DMS114 treated with DMSO at 0.1 percent for 48 hours (cell line): Measurements from ENCODE around the gene MED29.

Experiments used
- DNase-seq: peaks from one replicate; lab custom pipeline; 2025; ENCODE audit not compliant: unreplicated experiment; lab: John Stamatoyannopoulos, UW

Gene MED29

DNA sequence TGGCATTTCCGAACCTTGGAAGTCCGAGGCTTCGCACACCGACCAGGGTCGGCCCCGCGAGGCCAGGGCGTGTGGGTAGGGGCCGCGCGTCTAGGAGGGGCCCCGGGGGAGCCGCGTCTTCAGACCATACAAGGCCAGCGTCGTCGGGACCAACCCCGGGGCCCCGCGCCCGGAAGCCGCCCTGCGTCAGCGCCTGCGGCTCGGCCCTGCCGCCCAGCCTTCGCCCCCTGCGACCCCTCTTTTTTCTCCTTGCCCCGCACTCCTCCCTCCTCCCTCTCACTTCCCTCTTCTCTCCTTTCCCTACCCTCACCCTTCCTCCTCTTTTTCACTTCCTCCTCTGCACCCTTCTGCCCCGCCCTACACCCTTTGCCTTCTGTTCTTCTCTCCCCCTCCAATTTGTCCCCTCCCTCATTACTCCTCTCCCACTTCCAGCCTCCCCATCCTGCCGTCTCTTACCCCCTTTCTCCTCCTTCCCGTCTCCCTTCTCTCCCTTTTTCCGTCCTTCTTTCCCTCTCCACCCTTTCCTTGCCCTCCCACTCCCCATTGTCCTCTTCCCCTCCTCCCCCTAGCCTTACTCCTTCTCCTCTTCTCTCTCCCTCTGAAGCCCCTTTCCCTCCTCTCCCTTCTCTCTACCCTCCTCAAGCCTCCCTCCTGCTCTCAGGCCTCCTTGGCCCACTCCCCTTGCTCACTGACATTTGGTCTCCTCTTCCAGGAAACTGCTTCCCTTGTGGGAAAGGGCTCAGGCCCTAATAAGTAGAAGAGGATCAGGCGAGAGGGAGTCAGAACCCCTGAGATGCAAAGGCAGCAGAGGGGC, 19.0 kb downstream of the MED29 start:
- DNase-seq = no peak

DNA sequence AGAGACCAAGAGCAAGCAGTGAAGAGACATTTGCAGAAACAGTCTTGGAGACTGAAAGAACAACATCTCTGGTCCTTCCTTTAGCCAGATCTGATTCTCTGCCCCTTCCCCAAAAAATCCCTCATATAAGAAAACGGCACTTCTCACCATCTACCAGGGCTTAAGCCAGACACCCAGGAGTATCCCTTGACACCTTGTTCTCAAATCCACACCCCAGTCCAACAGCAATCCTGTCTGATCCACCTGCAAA, 19.6 kb downstream of the MED29 start:
- no peak for DNase-seq

DNA sequence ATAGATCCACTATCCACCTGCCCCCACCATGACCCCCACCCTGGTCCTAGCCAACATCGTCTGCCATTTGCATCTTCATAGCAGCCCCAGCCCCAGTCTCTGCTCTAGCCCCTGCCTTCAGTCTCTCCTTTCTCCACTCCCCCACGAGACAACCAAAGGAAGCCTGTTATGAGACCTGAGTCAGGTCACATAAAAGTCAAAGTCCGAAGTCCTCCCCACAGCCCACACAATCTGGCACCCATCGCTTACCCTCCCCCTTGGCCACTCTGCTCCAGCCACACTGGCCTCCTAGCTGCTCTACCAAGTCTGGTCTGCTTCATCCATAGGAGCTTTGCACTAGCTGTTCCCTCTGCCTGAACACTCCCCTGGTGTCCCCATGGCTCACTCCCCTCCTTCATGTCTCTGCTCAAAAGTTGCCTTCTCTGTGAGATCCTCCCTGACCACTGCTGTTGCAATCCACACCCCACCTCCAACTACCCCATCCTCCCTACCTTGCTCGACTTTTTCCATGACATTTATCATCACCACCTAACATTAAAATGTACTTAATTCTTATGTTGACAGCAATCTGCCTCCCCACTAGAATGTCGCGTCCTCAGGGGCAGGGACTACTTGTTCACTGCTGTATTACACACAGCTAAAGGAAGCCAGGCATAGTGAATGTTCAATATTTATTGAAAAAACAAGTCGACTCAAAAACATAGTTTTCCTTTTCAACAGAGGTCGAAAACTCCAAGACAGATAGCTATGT, 20.1 kb downstream of the MED29 start:
- no peak for DNase-seq

DNA sequence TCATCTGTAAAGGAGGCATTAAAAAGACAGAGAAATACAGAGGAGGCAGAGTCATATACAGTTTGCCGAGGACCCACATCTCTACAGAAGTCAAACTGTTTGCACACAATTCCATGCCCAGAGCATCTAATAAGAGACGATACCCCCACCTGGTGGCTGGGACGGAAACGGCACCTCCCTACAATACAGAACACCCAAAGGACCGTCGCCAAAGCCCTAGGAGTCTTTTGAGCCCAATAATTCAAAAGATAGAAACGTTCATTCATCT, 20.6 kb downstream of the MED29 start:
- peak; percentile 94 for DNase-seq

DNA sequence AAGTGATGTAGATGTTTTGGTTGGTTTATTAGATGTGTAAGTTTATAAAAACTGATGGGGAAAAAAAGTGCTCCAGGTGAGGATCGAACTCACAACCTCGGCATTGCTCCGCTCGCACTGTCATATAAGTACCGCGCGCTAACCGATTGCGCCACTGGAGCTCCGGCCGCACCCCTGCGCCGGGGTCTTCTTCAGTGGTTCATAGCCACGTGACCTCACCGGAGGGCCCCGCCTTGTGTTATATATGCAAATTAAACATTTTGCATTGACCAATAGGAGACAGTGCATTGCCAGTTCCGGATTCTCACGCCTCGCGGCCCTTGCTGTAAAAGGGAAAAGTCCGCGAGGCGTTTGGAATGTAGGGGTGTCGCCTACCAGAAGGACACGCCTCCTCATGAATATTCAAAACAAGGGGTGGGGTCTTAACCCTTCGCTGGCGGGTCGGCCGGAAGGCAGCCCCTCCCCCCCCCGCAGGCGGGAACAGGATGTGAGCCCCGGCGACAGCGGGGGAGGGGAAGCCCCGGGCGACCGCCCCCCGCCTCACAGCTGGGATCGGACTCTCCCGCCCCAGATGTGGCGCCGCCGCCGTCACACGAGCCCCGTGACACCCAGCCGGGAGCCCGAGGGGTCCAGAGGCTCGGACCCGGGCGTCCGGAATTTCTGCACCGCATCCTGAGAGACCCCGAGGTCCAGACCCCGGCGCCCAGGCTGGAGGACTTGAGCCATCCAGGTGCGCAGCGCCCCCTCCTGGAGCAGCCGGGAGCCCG, 21.1 kb downstream of the MED29 start, which contains the start of gene PLEKHG2:
PLEKHG2 (plus strand) TSS at position 570 of the 767 bp plus-strand sequence. CDS start 1,418 bp downstream, outside the sequence.
- DNase-seq = peak; percentile 99

DNA sequence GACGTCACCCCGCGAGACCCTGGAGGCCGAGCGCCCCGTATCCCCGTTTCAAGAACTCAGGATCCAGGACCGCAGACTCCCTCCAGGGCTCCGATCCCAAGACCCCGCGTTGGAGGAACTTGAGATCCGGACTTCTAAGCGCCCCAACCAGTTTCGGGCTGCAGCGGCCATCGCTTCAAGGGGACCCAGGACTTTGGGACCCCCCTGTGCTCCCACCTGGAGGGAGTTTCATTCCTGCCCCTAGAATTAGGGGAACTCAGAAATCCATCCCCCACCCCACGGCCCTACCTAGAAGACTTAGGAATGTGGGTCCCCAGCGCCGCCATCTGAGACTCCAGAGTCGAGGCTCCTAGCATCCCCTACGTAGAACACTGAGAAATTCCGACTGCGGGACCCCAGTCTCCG, 21.7 kb downstream of the MED29 start:
- no peak for DNase-seq

DNA sequence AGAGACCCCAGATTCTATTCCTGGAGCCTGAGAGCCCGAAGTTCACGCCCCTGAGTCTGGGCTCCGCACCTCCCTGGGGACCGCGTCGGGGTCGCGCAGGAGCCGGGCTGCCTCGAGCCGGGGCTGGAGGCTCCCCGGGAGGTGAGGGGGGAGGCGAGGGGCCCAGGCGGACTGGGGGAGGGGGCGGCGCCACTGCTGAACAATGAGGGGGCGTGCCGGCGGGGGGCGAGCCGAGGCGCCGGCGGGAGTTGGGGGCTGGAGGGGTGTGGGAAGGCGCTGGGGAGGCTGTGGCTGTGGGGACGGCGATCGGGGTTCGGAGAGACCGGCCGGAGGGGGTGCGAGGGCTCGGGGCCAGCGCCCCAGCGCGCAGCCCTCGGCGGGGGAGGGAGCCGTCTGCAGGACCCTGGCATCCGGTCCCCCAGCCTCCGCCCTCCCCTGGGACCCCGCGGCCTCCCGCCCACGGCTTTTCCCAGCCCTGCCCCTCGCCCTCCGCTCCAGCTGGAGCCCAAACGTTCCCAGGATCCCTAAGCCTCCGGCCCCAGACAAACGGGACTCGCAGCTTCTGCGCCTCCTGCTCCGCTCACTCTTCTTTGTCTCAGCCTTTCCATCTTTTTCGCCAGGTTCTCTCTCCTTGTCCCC, 22.2 kb downstream of the MED29 start:
- no peak for DNase-seq

DNA sequence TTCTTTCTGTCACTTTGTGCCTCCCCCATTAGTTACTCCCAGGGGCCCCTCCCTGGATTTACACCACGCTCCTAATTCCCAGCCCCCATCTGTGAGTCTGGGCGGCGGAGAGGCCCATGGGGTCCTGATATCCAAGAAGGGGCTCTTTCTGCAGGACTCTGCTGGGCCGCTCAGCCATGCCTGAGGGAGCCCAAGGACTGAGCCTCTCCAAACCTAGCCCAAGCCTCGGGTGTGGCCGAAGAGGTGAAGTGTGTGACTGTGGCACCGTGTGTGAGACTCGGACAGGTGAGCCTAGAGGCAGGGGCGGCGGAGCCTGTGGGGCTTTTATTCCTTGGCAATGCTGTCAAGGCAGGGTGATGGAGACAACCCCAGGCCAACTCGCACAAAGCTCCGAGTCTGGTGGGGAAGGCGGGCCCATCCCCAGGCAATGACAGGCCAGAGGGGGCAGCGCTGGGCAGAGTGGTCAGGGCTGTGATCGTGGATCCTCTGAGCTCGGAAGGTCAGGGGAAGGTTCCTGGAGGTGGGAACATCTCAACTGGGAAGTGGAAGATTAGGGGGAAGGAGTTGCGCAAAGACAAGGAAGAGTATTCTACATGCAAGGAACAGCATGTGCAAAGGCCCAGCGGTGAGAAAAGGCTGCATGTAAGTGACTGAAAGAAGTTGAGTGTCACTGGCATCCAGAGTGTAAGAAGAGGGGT, 22.9 kb downstream of the MED29 start:
- DNase-seq = no peak

DNA sequence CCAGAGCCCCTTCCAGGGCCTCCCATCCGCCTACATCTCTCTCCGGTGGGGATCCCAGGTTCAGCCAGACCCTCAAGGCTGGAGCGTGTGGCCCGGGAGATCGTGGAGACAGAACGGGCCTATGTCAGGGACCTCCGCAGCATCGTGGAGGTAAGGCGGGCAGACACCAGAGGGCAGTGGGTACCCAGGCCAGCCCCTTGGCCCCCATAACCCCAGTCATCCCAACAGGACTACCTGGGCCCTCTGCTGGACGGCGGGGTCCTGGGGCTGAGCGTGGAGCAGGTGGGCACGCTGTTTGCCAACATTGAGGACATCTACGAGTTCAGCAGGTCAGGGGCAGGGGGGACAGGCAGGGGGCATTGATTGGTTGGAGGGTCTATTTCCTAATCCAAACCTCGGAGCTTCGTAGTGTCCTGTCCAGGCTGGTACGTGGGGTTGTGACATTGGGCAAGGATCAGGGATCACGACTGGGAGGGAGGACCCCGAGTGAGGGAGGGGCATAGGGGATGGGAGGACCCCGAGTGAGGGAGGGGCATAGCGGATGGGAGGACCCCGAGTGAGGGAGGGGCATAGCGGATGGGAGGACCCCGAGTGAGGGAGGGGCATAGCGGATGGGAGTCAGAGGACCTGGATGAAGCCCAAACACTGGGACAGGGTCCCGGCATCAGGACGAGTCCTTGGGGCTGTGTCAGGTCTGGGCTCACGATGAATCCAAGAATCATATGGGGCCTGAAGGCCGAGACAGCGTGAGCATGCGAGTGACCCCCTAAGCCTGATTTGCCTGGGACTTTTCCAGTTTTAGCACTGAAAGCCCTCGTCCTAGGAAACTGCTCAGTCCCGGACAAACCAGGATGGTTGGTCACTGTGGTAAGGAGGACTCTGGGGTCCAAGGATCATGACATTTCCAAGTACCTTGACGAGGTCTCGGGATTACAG, 24.2 kb downstream of the MED29 start:
- no peak for DNase-seq

DNA sequence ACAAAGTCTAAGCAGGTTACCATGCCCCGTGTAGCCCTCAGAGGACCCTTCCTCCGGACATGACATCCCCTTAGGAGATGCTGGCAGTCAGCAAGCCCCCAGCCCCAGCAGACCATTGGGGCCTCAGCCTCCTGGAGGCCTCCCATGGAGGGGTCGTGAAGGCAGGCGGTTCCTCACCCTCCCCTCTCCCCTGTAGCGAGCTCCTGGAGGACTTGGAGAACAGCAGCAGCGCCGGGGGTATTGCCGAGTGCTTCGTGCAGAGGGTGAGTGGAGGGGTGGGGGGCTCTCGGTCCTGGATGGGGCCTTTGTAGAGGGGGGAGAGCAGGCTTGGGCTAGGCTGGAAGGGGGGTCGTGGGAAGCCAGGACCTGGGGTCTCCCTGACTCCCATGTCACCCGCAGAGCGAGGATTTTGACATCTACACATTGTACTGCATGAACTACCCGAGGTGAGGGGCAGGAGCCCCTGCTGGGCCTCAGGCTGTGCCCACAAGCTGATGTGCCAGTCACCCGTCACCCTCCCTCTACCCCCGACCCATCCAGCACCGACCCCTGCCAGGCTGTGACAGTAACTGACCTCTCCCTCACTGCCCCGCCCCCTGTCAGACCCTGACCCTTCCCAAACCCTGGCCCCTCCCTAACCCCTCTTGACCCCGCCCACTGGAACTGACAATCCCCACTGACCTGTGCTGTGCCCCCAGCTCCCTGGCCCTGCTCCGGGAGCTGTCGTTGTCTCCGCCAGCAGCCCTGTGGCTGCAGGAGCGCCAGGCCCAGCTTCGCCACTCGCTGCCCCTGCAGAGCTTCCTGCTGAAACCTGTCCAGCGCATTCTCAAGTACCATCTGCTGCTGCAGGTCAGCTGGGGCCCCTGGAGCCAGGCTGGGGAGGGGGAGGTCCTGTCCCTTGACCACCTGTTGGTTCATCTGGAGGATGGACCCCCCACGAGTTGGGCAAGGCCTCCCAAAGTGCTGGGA, 25.3 kb downstream of the MED29 start:
- DNase-seq = no peak

DNA sequence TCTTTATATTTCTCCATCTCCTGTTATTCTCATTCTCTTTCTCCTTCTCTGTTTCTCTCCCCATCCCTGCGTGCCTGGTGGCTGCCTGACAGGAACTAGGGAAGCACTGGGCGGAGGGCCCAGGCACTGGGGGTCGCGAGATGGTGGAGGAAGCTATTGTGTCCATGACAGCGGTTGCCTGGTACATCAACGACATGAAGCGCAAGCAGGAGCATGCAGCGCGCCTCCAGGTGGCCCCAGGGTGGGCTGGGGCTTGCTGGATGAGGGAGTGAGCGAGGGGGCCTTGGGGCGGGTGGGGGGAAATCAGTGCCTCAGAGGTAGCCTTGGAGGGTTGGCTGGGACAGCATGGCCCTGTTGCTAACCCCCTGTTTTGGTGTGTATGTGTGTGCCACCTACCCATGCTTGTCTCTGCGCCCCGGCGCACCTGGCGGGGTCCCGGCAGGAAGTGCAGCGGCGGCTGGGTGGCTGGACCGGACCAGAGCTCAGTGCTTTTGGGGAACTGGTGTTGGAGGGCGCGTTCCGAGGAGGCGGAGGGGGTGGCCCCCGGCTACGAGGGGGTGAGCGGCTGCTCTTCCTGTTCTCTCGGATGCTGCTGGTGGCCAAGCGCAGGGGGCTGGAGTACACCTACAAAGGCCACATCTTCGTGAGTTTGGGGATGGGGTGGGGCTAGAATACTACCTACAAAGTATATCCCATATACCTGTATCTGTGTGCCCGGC, 26.4 kb downstream of the MED29 start:
- no peak for DNase-seq

DNA sequence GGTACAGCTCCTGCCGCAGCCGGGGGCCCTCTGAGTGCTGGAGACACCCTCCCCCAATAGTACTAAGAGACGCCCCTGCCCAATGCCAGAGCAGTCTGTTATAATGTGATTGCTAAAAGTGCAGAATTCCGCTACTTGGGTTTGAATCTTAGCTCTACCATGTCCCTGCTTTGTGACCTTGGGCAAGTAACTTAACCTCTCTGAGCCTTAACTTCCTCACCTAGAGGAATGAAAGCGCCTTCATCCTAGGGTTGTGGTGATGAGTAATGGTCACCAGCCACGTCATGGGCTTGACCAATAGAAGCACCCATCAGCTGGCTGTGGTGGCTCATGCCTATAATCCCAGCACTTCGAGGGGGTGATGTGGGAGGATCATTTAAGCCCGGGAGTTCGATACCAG, 27.8 kb downstream of the MED29 start:
- no peak for DNase-seq

DNA sequence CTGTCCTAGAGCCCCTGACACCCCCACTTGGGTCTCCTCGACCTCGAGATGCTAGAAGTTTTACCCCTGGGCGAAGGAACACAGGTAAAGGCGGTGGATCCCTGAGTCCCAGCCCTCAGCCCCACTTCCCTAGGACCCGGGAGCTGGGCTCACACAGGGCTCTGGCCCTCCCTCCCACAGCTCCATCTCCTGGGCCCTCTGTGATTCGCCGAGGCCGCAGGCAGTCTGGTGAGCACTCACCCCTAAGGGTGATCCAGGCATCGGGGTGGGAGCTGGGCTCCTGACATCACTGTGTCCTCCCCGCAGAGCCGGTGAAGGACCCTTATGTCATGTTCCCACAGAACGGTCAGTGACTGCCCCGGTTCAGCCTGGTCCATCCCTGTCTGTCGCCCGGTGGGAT, 29.6 kb downstream of the MED29 start:
- no peak for DNase-seq

DNA sequence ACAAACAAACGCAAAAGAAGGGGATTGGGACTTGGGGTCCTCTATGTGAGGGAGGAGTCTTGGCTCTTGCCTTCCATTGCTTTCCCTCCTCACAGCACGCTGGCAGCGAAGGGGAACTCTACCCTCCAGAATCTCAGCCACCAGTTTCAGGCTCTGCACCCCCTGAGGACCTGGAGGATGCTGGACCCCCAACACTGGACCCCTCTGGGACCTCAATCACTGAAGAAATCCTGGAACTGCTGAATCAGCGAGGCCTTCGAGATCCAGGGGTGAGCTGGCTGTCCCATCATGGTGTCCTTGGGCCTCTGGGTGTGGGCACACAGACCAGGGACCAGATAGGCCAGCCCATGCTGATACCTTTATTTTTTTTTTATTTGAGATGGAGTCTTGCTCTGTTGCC, 30.8 kb downstream of the MED29 start:
- DNase-seq = no peak

DNA sequence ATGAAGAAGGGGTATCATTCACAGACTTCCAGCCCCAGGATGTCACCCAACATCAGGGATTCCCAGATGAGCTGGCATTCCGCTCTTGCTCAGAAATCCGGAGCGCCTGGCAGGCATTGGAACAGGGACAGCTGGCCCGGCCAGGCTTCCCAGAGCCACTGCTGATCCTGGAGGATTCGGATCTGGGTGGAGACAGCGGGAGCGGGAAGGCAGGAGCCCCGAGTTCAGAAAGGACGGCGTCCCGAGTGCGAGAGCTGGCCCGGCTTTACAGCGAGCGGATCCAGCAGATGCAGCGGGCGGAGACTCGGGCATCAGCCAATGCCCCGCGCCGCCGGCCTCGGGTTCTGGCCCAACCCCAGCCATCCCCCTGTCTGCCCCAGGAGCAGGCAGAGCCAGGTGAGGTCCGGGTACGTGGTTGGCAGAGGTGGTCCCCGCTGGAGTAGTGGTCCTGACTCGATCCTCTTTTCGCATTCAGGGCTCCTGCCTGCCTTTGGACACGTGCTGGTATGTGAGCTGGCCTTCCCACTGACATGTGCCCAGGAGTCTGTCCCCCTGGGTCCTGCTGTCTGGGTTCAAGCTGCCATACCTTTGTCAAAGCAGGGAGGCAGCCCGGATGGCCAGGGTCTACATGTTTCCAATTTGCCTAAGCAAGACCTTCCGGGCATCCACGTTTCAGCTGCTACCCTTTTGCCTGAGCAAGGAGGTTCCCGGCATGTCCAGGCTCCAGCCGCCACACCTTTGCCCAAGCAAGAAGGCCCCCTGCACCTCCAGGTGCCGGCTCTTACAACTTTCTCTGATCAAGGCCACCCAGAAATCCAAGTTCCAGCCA, 32.3 kb downstream of the MED29 start:
- DNase-seq = no peak

DNA sequence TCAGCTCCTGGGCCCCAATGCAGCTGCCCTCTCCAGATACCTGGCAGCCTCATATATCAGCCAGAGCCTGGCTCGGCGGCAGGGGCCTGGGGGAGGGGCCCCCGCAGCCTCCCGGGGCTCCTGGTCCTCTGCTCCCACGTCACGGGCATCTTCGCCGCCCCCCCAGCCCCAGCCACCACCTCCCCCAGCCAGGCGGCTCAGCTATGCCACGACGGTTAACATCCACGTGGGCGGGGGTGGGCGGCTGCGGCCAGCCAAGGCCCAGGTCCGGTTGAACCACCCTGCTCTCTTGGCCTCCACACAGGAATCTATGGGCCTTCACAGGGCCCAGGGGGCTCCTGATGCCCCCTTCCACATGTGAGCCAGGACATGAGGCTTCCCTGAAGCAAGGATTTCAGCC, 33.8 kb downstream of the MED29 start:
- no peak for DNase-seq

DNA sequence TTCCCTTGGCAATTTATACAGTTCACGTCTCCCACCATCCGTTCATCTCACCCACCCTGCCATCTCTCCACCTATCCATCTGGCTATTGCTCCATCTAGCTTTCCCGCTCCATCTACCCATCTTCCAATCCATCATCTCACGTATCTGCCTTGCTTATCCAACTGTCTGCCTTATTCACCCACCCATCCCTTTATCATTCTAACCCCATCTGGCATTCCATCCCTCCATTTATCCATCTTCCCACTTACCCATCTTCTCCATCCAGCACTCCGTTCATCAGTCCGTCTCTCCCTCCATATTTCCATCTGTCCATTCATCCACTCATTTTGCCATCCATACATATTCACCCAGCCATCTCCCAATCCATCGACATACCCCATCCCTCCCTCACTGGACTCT, 34.6 kb downstream of the MED29 start:
- DNase-seq = no peak
